GM19193 (cell line): Measurements from ENCODE around the gene KCNE4.

Experiments
- POLR2A ChIP-seq: IDR thresholded peaks from 4 replicates; pipeline ENCODE4 v1.6.1; 2011; ENCODE audit not compliant: insufficient read depth, insufficient read length; ENCODE audit errors: extremely low read depth

Gene KCNE4

GRCh38 chr2:223058952-223059716 lies 7.1 kb downstream of the KCNE4 start:
- TF ChIP-seq POLR2A: no peak

GRCh38 chr2:223060201-223060825 lies 8.3 kb downstream of the KCNE4 start:
- no peak for TF ChIP-seq POLR2A

- no peak for TF ChIP-seq POLR2A
Measured at GRCh38 chr2:223062396-223062795, 10.4 kb downstream of the KCNE4 start.

- no peak for TF ChIP-seq POLR2A
Measured at GRCh38 chr2:223065107-223065506, 13.1 kb downstream of the KCNE4 start.

GRCh38 chr2:223066721-223067120 lies 14.7 kb downstream of the KCNE4 start:
- no peak for TF ChIP-seq POLR2A

- TF ChIP-seq POLR2A: no peak
Measured at GRCh38 chr2:223068071-223068470, 16.1 kb downstream of the KCNE4 start.

GRCh38 chr2:223069465-223069864 lies 17.5 kb downstream of the KCNE4 start:
- TF ChIP-seq POLR2A: no peak

- no peak for TF ChIP-seq POLR2A
Measured at GRCh38 chr2:223069988-223070387, 18.0 kb downstream of the KCNE4 start.

- TF ChIP-seq POLR2A: no peak
Measured at GRCh38 chr2:223071139-223071538, 19.1 kb downstream of the KCNE4 start.

- TF ChIP-seq POLR2A: no peak
Measured at GRCh38 chr2:223072826-223073225, 20.8 kb downstream of the KCNE4 start.

GRCh38 chr2:223075301-223076270 lies 23.6 kb downstream of the KCNE4 start:
- TF ChIP-seq POLR2A: no peak

GRCh38 chr2:223076573-223076972 lies 24.6 kb downstream of the KCNE4 start:
- TF ChIP-seq POLR2A: no peak

GRCh38 chr2:223078482-223078881 lies 26.5 kb downstream of the KCNE4 start:
- no peak for TF ChIP-seq POLR2A

- TF ChIP-seq POLR2A: no peak
Measured at GRCh38 chr2:223079378-223079777, 27.4 kb downstream of the KCNE4 start.

GRCh38 chr2:223079925-223080324 lies 27.9 kb downstream of the KCNE4 start:
- no peak for TF ChIP-seq POLR2A
